ENCODE measurements around the gene MLLT3.
A peak's percentile ranks its signal among the peaks of the same experiment; 100 is the strongest.

MLLT3 gene

DNA sequence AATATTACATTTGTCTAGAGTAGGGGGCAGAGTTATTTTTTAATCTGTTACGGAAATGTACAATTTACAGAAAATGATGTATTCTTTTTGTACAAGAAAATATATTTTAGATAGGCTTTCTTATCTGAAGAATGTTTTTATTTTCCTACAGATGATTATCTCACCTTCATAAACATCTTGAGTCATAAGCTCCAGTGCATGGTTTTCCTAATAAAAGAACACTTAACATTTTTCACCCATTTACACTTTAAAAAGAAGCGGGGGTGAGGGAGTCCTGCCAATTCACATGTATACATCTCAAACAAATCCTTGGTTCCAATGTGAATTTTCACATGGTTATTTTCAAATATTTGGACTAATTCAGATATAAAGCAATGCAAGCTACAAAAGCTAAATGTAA lies 85.0 kb downstream of the MLLT3 start:
- H3K9me2 ChIP-seq (replicated peaks; ENCODE audit: low read depth, low read length), result no peaks in the 10 kb centered on the region
- no peaks in the 10 kb centered on the region for H3K27me3 ChIP-seq (ENCODE audit: insufficient read depth, low read length, poor library complexity, severe bottlenecking)

GRCh38 chr9:20532584-20532983 lies 89.7 kb downstream of the MLLT3 start:
- Histone ChIP-seq H3K9me3 (ENCODE audit: insufficient read depth, low read depth, low read length) (no peaks in the 10 kb centered on the region), H3K4me3 (ENCODE audit: low read length, poor library complexity, severe bottlenecking) (no peak overlapping the region), H3K9ac (ENCODE audit: low read depth, low read length, poor library complexity, severe bottlenecking) (no peak overlapping the region), H3F3A (ENCODE audit: low read depth) (no peaks in the 10 kb centered on the region), H4K20me1 (ENCODE audit: insufficient read depth, low read length, poor library complexity, severe bottlenecking) (peaks cover 21% of the 10 kb centered on the region), H3K27me3 (ENCODE audit: insufficient read depth, low read length, poor library complexity, severe bottlenecking) (no peaks in the 10 kb centered on the region), H3K36me3 (ENCODE audit: insufficient read depth, low read length) (no peaks in the 10 kb centered on the region), H2AFZ (ENCODE audit: low read length) (no peak overlapping the region), H3K79me2 (ENCODE audit: insufficient read depth, low read length) (peaks cover 83% of the 10 kb centered on the region), H3K4me1 (ENCODE audit: insufficient read depth, low read length, poor library complexity, severe bottlenecking) (peaks cover 41% of the 10 kb centered on the region), H3K9me2 (replicated peaks; ENCODE audit: low read depth, low read length) (no peaks in the 10 kb centered on the region), H3K4me2 (ENCODE audit: low read depth, low read length, poor library complexity, severe bottlenecking) (peak overlapping the region; percentile 2)
- TF ChIP-seq, protein P1, sequence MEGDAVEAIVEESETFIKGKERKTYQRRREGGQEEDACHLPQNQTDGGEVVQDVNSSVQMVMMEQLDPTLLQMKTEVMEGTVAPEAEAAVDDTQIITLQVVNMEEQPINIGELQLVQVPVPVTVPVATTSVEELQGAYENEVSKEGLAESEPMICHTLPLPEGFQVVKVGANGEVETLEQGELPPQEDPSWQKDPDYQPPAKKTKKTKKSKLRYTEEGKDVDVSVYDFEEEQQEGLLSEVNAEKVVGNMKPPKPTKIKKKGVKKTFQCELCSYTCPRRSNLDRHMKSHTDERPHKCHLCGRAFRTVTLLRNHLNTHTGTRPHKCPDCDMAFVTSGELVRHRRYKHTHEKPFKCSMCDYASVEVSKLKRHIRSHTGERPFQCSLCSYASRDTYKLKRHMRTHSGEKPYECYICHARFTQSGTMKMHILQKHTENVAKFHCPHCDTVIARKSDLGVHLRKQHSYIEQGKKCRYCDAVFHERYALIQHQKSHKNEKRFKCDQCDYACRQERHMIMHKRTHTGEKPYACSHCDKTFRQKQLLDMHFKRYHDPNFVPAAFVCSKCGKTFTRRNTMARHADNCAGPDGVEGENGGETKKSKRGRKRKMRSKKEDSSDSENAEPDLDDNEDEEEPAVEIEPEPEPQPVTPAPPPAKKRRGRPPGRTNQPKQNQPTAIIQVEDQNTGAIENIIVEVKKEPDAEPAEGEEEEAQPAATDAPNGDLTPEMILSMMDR (conservative IDR thresholded peaks at IDR 0.05; ENCODE audit: low read length), result no peak
- no peak for TF ChIP-seq EZH2phosphoT487 (IDR thresholded peaks at IDR 0.05; ENCODE audit: borderline replicate concordance)

More for the DNA sequence above, 85.0 kb downstream of the MLLT3 start:
- peaks cover 16% of the 10 kb centered on the region for H3K4me1 ChIP-seq (ENCODE audit: insufficient read depth, low read length, poor library complexity, severe bottlenecking)
- peaks cover 25% of the 10 kb centered on the region; the same call in 1 of the 2 replicates for H3K9me3 ChIP-seq (ENCODE audit: insufficient read depth, low read depth, low read length)
- no peak overlapping the region for H2AFZ ChIP-seq (ENCODE audit: low read length)
- H4K20me1 ChIP-seq (ENCODE audit: insufficient read depth, low read length, poor library complexity, severe bottlenecking), result peaks cover 14% of the 10 kb centered on the region
- TF ChIP-seq, protein P1 (conservative IDR thresholded peaks at IDR 0.05; ENCODE audit: low read length), result no peak
- no peak for TF ChIP-seq EZH2phosphoT487 (IDR thresholded peaks at IDR 0.05; ENCODE audit: borderline replicate concordance)
- peaks cover 86% of the 10 kb centered on the region for H3K79me2 ChIP-seq (ENCODE audit: insufficient read depth, low read length)
- H3K9ac ChIP-seq (ENCODE audit: low read depth, low read length, poor library complexity, severe bottlenecking), result no peak overlapping the region
- no peak overlapping the region for H3K4me3 ChIP-seq (ENCODE audit: low read length, poor library complexity, severe bottlenecking)
- H3K36me3 ChIP-seq (ENCODE audit: insufficient read depth, low read length), result peaks cover 8% of the 10 kb centered on the region; the same call in 1 of the 2 replicates
- no peaks in the 10 kb centered on the region for H3F3A ChIP-seq (ENCODE audit: low read depth)
- H3K4me2 ChIP-seq (ENCODE audit: low read depth, low read length, poor library complexity, severe bottlenecking), result no peak overlapping the region

DNA sequence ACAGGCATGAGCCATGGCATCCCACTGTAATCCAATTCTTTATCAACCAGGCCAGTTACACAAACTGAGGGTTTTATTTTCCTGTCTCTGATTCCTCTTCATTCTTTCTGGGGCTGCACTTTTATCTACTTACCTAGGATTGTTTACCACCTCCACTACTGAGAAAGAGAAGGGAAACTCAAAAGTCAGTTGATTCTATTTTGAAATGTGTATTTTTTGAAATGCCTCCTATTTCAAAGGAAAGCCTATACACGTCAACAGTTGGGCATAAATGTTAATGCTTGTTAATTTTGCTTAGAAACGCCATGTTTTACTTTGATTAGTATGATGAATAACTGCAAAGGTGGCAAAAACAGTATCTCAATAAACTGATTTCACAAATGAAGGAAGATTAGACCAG lies 92.5 kb downstream of the MLLT3 start:
- Histone ChIP-seq H3K4me1 (ENCODE audit: insufficient read depth, low read length, poor library complexity, severe bottlenecking) (peaks cover 57% of the 10 kb centered on the region), H3F3A (ENCODE audit: low read depth) (no peaks in the 10 kb centered on the region), H3K4me2 (ENCODE audit: low read depth, low read length, poor library complexity, severe bottlenecking) (no peak overlapping the region), H3K36me3 (ENCODE audit: insufficient read depth, low read length) (no peaks in the 10 kb centered on the region), H2AFZ (ENCODE audit: low read length) (no peak overlapping the region), H3K9ac (ENCODE audit: low read depth, low read length, poor library complexity, severe bottlenecking) (no peak overlapping the region), H3K9me3 (ENCODE audit: insufficient read depth, low read depth, low read length) (no peaks in the 10 kb centered on the region), H4K20me1 (ENCODE audit: insufficient read depth, low read length, poor library complexity, severe bottlenecking) (peaks cover 18% of the 10 kb centered on the region), H3K9me2 (replicated peaks; ENCODE audit: low read depth, low read length) (no peaks in the 10 kb centered on the region), H3K27me3 (ENCODE audit: insufficient read depth, low read length, poor library complexity, severe bottlenecking) (no peaks in the 10 kb centered on the region), H3K4me3 (ENCODE audit: low read length, poor library complexity, severe bottlenecking) (no peak overlapping the region), H3K79me2 (ENCODE audit: insufficient read depth, low read length) (peaks cover 84% of the 10 kb centered on the region)
- TF ChIP-seq, protein P1 (conservative IDR thresholded peaks at IDR 0.05; ENCODE audit: low read length), result no peak
- no peak for TF ChIP-seq EZH2phosphoT487 (IDR thresholded peaks at IDR 0.05; ENCODE audit: borderline replicate concordance)

Data from Loucy (cell line).